NCI-H345 treated with DMSO at 0.1 percent for 48 hours (cell line): ENCODE measurements around the gene ERICH2.

Experiments
- DNase-seq: peaks from one replicate; lab custom pipeline; 2025; ENCODE audit not compliant: unreplicated experiment; lab: John Stamatoyannopoulos, UW

The ERICH2 gene

DNA sequence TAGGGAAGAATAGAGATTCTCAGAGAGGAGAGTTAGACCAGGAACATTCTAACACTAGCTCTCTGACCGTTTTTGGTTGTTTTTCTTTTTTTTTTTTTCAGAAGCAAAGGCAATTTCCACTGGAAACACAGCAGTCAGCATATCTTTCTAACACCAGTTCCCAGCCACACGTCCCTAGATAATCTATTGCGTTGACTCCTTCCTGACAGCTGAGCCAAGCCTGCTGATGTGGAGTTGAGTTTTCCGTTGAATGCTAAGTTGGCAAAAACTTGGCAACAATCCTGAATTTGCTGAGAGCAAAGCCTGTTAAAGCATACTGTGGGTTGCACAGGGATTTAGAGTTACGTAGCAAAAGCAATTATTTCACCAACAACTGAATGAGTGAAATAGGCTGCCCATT is 65.8 kb downstream of the ERICH2 start:
- DNase-seq, result no peak

DNA sequence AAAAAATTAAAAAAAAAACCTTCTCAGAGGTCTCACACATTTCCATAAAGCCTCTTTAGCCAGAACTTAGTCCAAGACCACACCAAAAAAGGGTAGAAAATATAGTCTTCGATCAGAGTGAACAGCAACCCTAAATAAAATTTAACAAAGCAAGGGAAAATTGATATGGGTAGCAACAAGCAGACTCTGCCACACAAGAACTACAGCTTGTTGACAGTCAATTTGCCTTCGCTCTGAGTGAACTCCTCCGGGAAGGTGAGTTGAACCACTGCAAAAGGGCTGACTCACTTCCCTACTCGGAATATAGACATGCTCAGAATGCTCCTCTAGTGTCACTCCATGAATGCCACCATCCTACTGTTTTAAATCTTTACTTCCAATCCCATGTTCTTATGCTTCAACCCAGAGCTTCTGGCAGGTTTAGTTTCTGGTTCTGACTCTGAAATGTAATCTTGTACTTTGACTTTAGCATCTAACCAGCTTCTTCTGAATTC is 70.6 kb downstream of the ERICH2 start:
- no peak for DNase-seq

DNA sequence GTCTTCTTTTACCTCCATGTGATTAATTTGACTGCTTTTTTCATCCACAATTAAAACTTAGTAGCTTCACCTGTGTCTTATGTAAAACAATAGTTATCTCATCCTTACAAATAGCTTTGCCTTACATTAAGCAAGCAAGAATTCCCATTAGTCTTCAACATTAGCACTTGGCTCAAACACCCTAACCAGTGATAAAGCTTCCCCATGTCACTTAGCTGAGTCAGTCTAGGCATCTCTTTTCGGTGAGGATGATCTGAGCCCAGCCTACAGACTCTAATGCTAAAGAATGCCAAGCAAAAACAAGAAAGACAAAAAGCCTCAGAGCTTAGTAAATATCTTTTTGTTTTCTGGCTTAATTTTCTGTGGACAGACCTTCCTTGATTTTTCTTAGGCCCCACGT is 72.6 kb downstream of the ERICH2 start:
- DNase-seq, result no peak

DNA sequence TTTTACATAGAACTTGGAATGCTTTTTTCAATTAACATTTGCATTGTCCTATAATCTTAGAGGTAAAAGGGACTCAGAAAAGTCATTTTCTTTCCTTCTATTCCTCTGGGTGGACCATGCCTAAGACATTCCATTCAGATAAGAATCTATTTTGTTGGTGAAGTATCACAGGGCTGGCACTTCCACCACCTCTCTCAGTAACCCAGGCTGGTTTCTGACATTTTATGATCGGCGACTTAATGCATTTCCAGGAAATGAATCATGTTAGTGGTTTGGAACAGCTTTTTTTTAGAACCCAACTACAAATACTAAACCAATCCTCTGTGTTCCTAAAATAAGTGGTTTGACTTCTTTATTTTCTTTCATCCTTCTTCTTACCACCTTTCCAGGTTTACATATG is 73.5 kb downstream of the ERICH2 start:
- DNase-seq, result no peak

DNA sequence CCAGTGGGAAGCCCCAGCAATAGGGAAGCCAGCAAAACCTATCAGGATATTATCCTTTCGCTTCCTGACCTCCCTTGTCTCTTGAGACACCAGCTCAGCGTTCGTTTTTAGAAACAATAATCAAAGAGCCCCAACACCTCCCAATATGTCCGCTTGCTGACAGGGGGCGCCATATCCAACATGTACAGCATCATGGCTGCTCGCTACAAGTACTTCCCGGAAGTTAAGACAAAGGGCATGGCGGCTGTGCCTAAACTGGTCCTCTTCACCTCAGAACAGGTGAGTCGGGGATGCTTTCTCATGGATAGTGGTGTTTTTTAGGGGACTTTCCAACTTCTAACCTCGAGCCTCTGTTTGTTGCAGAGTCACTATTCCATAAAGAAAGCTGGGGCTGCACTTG is 75.2 kb downstream of the ERICH2 start:
- no peak for DNase-seq

DNA sequence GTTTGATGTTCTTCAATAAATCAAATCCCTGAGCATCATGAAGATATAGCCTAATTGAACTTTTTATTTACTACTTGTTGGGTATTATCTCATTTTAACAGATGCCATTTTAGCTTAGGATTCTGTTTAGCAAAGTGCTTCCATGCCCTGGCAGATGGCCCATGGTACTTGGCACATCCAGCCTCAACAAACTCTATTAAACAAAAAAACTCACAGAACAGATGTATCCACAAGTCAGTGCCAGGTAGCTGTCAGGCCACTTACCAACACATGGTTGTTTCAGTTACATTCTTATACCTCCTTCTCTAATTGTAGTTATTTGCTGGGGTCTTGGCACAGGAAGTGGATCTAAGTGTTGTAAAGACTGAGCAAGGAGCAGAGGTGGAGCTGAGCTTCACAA is 76.1 kb downstream of the ERICH2 start:
- DNase-seq, result no peak

DNA sequence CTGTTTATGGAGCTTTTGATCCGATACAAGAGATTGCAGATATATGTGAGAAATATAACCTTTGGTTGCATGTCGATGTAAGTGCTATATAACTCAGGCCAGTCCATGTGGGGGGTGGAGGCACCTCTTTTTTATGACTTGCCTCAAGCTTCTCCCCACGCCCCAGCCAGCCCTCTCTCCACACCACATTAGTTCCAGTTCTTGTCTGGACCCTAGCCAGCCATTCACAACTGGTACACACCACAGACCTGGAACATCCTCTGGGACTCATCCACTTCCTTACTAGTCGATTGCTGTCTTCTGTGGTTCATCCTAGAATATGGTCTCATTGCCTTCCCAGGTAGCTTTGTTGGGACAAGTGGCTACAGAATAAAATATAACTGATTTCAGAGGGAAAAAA is 77.5 kb downstream of the ERICH2 start:
- DNase-seq, result no peak
